ENCODE measurements around the gene KMT2C. TPM values are rescaled to one million over a fixed set of nuclear protein-coding genes. Genes with fewer than 3 reads are reported as not detected.

KMT2C gene
- polyA plus RNA-seq, 1 donor from 2014 or later: 29.8 TPM

- H4K20me1 ChIP-seq (ENCODE audit: insufficient read depth): no peaks in the 10 kb centered on the region
- no peaks in the 10 kb centered on the region for H3F3A ChIP-seq (ENCODE audit: insufficient read depth, low read length, poor library complexity, severe bottlenecking)
- H3K36me3 ChIP-seq (ENCODE audit: insufficient read depth, low read length): no peaks in the 10 kb centered on the region
- no peak overlapping the region for H3K27ac ChIP-seq (ENCODE audit: low read length)
- no peaks in the 10 kb centered on the region for H3K27me3 ChIP-seq (ENCODE audit: insufficient read depth, low read depth, low read length)
- H3K9ac ChIP-seq (ENCODE audit: low read length): no peak overlapping the region
- no peak for TF ChIP-seq EZH2 (IDR thresholded peaks at IDR 0.05; ENCODE audit: borderline replicate concordance, insufficient read depth, low read length, poor library complexity, severe bottlenecking)
- TF ChIP-seq REST (IDR thresholded peaks at IDR 0.05; ENCODE audit: borderline replicate concordance): no peak
- no peak for TF ChIP-seq RAD21 (conservative IDR thresholded peaks at IDR 0.05)
- no peak for TF ChIP-seq EP300 (conservative IDR thresholded peaks at IDR 0.05; ENCODE audit: poor library complexity, severe bottlenecking)
- TF ChIP-seq TAF1 (IDR thresholded peaks at IDR 0.05; ENCODE audit: low read depth): no peak
- TF ChIP-seq, protein P1, sequence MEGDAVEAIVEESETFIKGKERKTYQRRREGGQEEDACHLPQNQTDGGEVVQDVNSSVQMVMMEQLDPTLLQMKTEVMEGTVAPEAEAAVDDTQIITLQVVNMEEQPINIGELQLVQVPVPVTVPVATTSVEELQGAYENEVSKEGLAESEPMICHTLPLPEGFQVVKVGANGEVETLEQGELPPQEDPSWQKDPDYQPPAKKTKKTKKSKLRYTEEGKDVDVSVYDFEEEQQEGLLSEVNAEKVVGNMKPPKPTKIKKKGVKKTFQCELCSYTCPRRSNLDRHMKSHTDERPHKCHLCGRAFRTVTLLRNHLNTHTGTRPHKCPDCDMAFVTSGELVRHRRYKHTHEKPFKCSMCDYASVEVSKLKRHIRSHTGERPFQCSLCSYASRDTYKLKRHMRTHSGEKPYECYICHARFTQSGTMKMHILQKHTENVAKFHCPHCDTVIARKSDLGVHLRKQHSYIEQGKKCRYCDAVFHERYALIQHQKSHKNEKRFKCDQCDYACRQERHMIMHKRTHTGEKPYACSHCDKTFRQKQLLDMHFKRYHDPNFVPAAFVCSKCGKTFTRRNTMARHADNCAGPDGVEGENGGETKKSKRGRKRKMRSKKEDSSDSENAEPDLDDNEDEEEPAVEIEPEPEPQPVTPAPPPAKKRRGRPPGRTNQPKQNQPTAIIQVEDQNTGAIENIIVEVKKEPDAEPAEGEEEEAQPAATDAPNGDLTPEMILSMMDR (IDR thresholded peaks at IDR 0.05; ENCODE audit: poor library complexity, severe bottlenecking): no peak
- no peak for TF ChIP-seq SMC3 (conservative IDR thresholded peaks at IDR 0.05; ENCODE audit: poor library complexity)
- no peak for TF ChIP-seq MXI1 (conservative IDR thresholded peaks at IDR 0.05; ENCODE audit: poor library complexity, severe bottlenecking)
- H2AFZ ChIP-seq (ENCODE audit: low read depth, low read length): no peak overlapping the region
- H3K9me3 ChIP-seq (ENCODE audit: low read length): peaks cover 6% of the 10 kb centered on the region
- H3K79me2 ChIP-seq (replicated peaks; ENCODE audit: insufficient read depth, low read length): peaks cover 5% of the 10 kb centered on the region
- H3K4me2 ChIP-seq (ENCODE audit: low read length): no peak overlapping the region
- no peaks in the 10 kb centered on the region for H3K9me2 ChIP-seq (ENCODE audit: insufficient read depth, low read length)
- no peak overlapping the region for H3K4me3 ChIP-seq (ENCODE audit: low read length)
These were observed 31.4 kb upstream of the KMT2C start for GRCh38 chr7:152467225-152467624.

DNA sequence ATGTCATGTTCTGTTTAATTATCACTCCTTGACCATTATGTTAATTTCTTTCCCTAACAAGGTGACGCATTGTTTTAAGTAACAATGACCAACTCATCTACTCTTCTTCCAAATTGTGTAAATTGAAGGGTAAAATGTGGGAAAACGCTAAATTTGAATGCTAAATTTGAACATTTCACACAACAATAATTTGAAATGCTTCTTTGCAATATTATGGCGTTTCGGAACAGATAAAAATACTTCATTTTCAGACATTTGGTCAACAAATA is 29.2 kb upstream of the KMT2C start:
- Histone ChIP-seq H3K4me2 (ENCODE audit: low read length) (peak overlapping the region; percentile 68), H3F3A (ENCODE audit: insufficient read depth, low read length, poor library complexity, severe bottlenecking) (no peaks in the 10 kb centered on the region), H4K20me1 (ENCODE audit: insufficient read depth) (no peaks in the 10 kb centered on the region), H3K4me3 (ENCODE audit: low read length) (peak overlapping the region; percentile 82), H3K79me2 (replicated peaks; ENCODE audit: insufficient read depth, low read length) (peaks cover 5% of the 10 kb centered on the region), H3K27me3 (ENCODE audit: insufficient read depth, low read depth, low read length) (no peaks in the 10 kb centered on the region), H3K27ac (ENCODE audit: low read length) (peak overlapping the region; percentile 96), H3K9ac (ENCODE audit: low read length) (peak overlapping the region; percentile 97), H2AFZ (ENCODE audit: low read depth, low read length) (peak overlapping the region; percentile 53), H3K36me3 (ENCODE audit: insufficient read depth, low read length) (no peaks in the 10 kb centered on the region), H3K9me3 (ENCODE audit: low read length) (no peaks in the 10 kb centered on the region), H3K9me2 (ENCODE audit: insufficient read depth, low read length) (no peaks in the 10 kb centered on the region)
- TF ChIP-seq POLR2AphosphoS5 (IDR thresholded peaks at IDR 0.05): no peak
- no peak for TF ChIP-seq TAF1 (IDR thresholded peaks at IDR 0.05; ENCODE audit: low read depth)
- no peak for TF ChIP-seq RAD21 (conservative IDR thresholded peaks at IDR 0.05)
- TF ChIP-seq EZH2 (IDR thresholded peaks at IDR 0.05; ENCODE audit: borderline replicate concordance, insufficient read depth, low read length, poor library complexity, severe bottlenecking): no peak
- no peak for TF ChIP-seq REST (IDR thresholded peaks at IDR 0.05; ENCODE audit: borderline replicate concordance)
- TF ChIP-seq, protein P1 (IDR thresholded peaks at IDR 0.05; ENCODE audit: poor library complexity, severe bottlenecking): no peak
- no peak for TF ChIP-seq EP300 (conservative IDR thresholded peaks at IDR 0.05; ENCODE audit: poor library complexity, severe bottlenecking)
- TF ChIP-seq MXI1 (conservative IDR thresholded peaks at IDR 0.05; ENCODE audit: poor library complexity, severe bottlenecking): no peak
- TF ChIP-seq SMC3 (conservative IDR thresholded peaks at IDR 0.05; ENCODE audit: poor library complexity): no peak
